ENCODE data around the gene TUBA1C. TPM values are rescaled to one million over a fixed set of nuclear protein-coding genes. Genes with fewer than 3 reads are reported as not detected.
A peak's percentile ranks its signal among the peaks of the same experiment; 100 is the strongest.
"Not testable (repeated sequence)": the region's sequence is repeated elsewhere in the genome, so short reads cannot be mapped to it uniquely, and the experiment has no call there.

Gene TUBA1C
- total RNA-seq, 1 experiment from 2014 or later, result 1,096 TPM

- DNase-seq (ENCODE audit: low read depth), result not testable (repeated sequence)
These were observed 18.0 kb downstream of the TUBA1C start for GRCh38 chr12:49282740-49283375.

GRCh38 chr12:49283541-49284429, 18.9 kb downstream of the TUBA1C start:
- DNase-seq (ENCODE audit: low read depth), result no peak

GRCh38 chr12:49284672-49285071, 19.8 kb downstream of the TUBA1C start:
- no peak for DNase-seq (ENCODE audit: low read depth)

GRCh38 chr12:49287876-49288275, 23.0 kb downstream of the TUBA1C start:
- no peak for DNase-seq (ENCODE audit: low read depth)

DNA sequence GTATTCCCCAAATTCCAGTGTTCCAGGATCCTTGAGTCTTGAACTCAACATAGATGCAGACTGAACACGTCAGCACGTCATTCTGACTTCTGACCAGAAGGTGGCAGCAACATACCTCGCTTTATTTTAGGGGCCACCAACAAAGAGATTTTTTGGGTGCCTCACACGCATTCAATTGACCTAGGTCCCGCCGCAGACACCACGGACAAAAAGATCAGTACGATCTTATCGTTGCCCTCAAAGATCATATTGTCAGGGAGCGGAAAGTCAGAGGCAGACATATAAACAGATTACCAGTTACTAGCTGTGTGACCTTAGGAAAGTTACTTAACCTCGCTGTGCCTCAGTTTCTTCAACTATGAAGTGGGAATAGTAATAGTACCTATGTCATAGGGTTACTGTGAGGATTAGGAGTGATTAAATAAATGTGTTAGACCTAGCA, 23.6 kb downstream of the TUBA1C start:
- DNase-seq (ENCODE audit: low read depth), result peak; percentile 62

DNA sequence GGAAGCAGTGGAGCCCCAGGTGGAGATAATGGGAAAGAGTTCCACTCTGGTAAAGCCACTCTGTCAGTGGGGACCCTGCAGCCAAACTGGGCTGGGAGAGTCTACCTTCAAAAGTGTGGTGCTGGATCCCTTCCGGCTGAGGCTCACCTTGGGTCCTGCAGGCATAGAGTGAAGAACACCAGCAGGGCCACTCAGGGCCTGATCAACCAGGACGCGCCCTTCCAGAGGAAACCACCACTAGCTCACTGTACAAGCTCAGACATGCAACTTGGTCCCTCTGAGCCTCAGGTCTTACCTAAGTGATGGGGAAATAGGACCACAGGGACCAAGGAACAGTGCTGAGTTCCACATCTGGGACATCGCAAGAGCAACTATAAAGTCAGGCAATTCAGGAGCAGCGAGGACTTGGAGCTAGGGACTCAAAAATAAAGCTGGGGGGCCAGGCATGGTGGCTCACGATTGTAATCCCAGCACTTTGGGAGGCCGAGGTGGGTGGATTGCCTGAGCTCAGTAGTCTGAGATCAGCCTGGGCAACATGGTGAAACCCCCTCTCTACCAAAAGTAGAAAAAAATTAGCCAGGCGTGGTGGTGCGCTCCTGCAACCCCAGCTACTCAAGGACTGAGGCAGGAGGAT, 24.2 kb downstream of the TUBA1C start:
- DNase-seq (ENCODE audit: low read depth), result no peak

GRCh38 chr12:49292729-49293055, 27.8 kb downstream of the TUBA1C start:
- DNase-seq (ENCODE audit: low read depth), result no peak

GRCh38 chr12:49293056-49293956, 28.4 kb downstream of the TUBA1C start:
- DNase-seq (ENCODE audit: low read depth), result no peak

DNA sequence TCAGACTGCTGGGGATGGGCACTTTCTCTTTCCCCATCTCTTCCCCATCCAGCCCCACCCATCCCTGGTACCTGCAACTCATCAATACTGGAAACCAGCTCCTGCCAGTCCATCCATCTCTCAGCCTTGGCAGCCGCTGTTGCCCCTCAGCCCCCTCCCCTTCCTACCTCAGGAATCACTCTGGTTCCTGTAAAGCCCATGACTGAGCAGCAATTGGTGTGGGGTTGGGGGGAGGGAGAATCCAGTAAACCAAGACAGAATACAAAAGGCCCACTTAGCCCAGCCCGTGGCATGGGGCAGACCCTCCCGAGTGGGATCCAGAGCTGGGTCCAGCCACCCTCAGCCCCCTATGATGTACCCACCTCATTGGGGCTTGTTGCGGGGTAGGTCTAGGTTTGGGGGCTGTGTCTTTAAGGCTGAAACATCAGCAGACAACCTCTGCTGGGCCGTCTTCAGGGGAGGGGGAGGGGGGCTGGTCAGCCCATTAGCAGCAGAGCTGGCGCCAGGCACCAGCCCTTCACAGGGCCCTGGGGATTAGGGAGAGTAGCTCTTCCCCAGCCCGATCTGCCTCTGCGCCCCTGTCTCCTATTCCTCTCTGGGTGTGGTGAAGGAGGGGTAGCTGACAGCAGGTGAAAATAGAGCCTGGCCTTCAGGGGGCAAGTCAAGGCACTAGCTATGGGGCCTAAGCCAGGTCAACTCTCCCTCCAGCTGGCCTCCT, 29.4 kb downstream of the TUBA1C start:
- DNase-seq (ENCODE audit: low read depth), result no peak

- no peak for DNase-seq (ENCODE audit: low read depth)
These were observed 29.9 kb downstream of the TUBA1C start for GRCh38 chr12:49294804-49295081.

DNA sequence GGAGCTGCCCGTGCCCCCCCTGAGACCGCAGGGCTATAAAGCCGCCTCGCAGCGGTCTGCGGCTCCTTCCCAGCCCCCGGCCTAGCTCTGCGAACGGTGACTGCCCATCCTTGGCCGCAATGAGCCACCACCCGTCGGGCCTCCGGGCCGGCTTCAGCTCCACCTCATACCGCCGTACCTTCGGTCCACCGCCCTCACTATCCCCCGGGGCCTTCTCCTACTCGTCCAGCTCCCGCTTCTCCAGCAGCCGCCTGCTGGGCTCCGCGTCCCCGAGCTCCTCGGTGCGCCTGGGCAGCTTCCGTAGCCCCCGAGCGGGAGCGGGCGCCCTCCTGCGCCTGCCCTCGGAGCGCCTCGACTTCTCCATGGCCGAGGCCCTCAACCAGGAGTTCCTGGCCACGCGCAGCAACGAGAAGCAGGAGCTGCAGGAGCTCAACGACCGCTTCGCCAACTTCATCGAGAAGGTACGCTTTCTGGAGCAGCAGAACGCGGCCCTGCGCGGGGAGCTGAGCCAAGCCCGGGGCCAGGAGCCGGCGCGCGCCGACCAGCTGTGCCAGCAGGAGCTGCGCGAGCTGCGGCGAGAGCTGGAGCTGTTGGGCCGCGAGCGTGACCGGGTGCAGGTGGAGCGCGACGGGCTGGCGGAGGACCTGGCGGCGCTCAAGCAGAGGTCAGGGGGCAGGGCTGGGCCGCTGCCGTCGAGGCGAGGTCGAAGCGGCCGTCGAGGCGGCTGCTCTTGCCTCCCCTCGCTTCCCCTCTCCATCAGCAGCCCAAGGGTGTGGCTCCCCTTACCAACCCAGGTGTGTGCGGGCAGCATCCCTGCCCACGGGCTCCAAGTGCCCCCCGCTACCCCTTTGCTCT, 30.4 kb downstream of the TUBA1C start, which contains the start of gene PRPH:
Gene PRPH, plus strand, starts transcription at position 66 of the 855 bp plus-strand sequence. Its CDS starts 54 bp downstream, at position 120.
- DNase-seq (ENCODE audit: low read depth), result no peak

- peak; percentile 67 for DNase-seq (ENCODE audit: low read depth)
These were observed 31.4 kb downstream of the TUBA1C start for GRCh38 chr12:49296034-49296835.

GRCh38 chr12:49296836-49297694, 32.2 kb downstream of the TUBA1C start:
- peak; percentile 87 for DNase-seq (ENCODE audit: low read depth)

GRCh38 chr12:49297695-49298060, 32.8 kb downstream of the TUBA1C start:
- DNase-seq (ENCODE audit: low read depth), result no peak

DNA sequence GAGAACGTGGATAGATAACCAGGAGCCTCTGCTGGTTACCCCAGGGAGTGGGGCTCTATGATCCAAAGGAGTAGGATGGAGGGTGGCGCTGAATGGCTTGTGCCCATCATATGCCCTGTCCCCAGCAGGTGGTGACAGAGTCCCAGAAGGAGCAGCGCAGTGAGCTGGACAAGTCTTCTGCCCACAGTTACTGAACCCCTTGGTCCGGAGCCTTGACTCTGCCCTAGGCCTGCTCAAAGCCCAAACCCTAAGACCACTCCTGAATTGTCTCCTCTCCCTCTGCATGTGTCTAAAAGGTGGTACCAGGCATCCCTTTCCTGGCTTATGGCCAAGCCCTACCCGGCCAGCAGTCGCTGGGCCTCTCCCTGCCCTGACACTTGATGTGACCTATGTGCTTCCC, 33.3 kb downstream of the TUBA1C start:
- DNase-seq (ENCODE audit: low read depth), result no peak

- no peak for DNase-seq (ENCODE audit: low read depth)
These were observed 36.9 kb downstream of the TUBA1C start for GRCh38 chr12:49301760-49302159.

DNA sequence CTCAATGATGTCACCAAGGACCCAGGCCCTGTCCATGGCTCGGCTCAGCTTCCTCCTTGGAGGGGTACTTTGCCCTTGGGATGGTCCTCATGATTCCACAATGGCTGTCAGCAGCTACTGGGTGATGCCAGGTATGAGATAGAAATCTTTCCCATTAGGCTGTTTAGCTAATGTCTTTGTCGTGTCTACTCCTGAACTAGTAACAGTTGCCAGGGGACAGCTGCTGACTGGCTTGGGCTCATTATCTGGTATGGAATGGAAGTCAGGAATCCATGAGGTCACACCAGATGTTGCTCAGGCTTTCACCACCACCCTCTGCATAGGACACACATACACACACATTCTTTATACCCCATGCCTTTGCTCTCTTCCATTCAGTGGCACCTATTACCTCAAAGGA, 39.3 kb downstream of the TUBA1C start:
- DNase-seq (ENCODE audit: low read depth), result no peak

DNA sequence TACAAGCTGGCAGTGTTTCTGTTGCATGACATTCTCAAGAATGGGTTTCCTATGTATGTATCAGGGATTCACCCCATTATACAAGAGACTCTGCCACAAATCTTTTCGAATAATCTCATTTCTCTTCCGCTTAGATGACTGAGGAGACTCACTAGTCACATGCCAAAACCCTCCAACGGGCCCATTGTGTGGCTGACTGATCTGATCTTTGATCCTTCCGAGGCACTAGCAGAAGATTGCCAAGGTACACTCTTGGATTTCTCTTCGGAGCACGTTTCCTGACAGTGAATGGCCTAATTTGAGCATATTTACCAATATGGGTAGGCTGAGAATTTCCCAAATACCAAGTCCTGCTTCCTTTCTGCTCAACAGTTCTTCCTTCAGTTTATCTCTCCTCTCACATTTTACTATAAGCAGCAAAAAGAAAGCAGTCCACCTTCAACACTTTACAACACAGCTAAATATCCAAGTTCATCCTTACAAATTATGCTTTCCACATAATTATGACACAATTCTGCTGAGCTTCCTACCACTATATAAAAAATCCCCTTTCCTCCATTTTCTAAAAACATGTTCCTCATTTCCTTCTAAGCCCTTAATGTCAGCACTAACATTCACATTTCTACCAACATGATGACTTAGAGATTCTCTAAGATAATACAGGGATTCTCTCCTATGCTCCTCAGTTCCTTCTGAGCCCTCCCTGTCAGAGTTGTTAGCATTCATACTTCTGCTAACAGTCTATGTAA, 41.1 kb downstream of the TUBA1C start:
- no peak for DNase-seq (ENCODE audit: low read depth)

Measured in Daoy (cell line).